HG03159 (cell line): ENCODE data around the gene TAS1R1.
A peak's percentile ranks its signal among the peaks of the same experiment; 100 is the strongest.

Source experiments
- ATAC-seq: cut with Tn5 transposase; IDR thresholded peaks from one replicate; pipeline ENCODE4 v1.9.1; 2021; ENCODE audit warnings: mild to moderate bottlenecking, moderate library complexity; ENCODE audit not compliant: unreplicated experiment

Gene TAS1R1

DNA sequence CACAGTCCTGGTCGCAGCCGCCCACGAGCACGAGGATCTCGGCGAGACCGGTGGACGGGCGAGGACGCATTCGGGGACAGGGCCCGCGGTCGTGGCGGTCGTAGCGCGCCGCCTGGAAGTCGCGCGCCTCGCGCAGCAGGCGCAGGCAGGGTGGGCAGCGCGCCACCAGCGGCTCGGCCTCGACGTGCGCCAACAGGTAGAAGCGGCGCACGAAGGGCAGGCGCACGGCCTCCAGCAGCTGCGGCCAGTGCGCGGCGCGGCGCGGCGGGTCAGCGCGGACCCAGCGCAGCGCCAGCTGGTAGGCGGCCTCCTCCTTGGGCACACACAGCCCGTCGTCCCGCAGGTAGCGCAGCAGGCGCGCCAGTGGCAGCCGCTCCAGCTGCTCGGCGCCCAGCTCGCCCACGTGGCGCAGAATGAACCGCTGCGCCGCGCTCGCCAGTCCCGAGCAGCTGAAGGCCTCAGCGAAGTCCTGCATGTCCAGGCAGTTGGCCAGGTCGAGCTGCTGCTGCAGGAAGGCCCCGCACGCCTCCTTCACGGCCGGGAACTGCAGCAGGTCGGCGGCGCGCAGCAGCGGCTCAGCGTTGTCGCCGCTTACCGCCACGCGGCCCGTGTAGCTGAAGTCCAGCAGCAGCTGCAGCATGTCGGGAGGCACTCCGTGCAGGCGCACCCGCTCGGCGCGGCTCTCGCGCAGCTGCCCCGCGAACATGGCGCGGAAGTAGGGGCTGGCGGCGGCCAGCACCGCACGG, 47.0 kb downstream of the TAS1R1 start:
- ATAC-seq = peak; percentile 35

DNA sequence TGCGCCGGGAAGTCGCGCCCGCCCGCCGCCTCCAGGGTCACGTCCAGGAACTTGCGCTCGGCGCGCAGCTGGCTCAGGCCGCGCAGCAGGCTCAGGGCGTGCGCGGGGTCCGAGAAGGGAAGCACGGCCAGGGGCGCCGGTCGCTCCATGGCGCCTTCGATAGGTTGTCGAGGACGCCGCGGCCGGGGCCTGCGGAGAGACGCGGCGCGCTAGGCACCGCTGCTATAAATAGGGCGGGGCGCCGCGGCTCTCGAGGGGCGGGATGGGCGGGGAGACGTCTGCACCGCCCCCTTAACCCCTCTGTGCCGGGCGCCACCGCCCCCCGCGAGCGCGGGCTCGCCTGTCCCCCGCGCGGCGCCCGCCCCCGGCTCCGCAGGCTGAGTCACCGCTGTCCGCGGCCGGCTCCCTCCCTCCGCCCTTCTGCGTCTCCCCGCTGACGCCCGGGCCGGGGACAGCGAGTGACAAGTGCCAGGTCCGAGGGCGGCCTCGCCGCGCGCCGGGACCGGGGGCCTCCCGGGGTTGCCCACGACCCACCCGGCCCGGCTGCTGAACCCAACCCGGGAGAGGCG, 47.6 kb downstream of the TAS1R1 start, which contains the start of gene KLHL21:
Gene KLHL21 (minus strand): TSS at position 201 of the 569 bp plus-strand sequence. CDS start 52 bp downstream, at position 149.
- ATAC-seq = peak; percentile 46

DNA sequence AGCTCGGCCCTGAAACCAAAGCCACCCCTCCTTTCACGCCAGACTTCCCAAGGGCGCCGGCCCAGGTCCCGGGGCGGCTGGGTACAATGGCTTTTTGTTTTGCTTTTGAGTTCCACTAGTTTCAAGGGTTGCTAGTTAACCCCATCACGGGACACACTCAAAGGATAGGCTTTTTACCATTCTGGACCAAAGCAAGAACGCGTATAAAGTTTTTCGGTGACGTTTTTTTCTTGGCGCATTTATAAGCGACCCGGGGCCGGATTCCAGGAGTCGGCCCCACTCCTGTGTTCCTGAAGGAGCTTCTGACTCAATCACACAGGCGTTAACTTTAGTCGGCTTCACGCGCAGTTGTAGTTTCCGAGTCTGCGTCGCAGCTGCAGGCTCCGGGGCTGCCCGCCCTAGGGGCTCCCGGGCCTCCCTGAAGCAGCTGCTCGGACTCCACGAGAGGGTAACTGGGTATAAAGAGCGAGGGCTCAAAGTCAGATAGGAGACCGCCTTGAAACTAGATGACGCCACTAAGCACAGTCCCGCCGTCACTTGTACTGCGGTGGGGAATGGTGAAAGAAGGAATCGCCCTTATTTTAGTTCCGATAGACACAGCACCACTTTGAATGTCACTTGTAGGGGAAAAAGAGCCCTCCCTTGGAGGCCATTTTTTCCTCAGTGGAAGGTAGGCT, 48.3 kb downstream of the TAS1R1 start:
- ATAC-seq = peak; percentile 32

DNA sequence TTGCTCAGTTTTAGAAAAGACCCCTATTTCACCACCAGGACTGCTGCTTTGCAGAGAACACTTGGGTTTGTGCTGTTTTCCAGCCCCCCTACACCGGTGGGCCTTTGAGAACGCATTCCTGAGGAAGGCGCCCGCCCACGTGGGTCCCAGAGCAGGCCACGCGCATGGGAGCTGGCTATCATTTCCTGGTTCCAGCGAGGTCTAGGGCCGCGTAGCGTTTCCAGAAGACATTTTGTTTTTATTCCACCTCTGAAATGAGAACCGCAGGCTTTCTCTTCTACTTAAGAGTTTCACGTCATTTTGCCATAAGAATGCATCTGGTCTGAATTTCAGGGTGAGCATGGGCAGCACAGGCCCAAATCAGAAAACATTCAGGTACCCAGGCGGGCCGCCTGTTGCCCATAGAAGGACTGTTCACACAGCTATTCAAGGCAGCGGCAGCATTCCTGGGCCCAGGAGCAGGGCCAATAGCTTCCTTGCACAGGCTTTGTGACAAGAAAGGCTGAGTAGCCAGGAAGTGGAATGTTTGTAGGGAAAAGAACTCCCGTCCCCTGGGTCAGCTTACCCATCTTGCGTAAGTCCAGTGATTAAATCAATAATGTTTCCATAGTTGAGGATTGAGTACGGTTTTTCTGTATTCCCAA, 48.9 kb downstream of the TAS1R1 start:
- no peak for ATAC-seq

DNA sequence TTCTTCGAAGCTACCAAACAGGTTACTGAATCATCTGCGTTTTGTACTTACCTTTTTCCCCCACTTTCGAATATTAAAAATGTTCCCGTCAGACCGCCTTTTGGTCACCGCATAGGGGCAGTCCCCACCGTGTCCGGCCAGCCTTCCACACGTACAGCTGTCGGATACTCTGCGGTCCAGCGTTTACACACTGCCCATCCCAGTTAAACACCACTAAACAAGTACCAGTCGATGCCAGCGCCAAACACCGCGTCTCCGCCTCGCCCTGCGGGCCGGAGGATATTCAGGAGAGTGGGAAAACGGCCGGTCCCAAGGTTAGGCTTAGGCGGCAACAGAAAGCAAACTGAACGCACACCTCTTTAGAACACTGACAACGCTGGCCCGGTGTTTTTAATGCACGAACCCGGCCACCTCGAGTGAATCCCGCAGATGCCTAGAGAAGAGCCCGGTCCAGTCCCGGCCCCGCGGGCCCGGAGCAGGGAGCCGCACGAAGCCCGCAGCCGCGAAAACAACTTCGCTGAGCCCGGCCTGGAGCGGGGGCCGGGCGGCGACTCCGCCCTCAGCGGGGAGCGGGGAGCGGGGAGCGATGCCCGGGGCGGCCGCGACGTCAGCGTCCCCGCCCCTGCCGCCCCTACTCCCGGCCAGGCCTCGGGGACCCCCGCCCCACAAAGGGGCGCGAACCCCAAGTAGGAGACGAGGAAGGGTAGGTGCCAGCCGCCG, 57.7 kb downstream of the TAS1R1 start:
- peak; percentile 23 for ATAC-seq

DNA sequence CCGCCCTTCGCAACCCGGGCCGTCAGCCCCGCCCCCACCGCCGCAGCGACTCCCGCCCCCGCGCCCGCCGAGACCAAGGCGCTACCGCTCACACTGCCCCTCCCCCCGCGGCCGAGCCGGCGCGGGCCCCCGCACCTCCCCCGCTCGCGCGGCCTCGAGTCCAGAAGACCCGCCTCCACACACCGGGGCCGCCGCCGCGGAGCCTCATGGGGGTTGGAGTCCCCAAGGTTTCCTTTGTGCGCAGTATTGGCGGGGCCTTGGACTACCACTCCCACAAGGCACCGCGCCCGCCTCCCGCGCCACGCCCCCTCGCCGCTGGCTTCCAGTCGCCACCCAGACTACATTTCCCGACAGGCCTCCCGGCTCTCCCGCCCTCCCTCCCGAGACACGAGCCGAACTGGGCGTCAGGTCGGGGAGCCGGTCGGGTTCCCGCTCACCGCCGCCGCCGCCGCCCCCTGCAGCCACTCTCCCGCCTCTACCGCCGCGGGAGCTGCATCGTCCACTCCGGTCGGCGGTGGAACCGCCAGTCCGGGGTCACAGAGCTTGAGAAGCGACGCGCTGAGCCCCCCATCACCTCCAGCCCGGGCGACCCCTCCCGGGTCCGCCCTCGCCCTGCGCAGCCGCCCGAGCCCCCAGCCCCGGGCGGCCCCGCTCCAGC, 58.4 kb downstream of the TAS1R1 start, which contains the start of gene PHF13:
Gene PHF13 (plus strand): TSS at position 371 of the 658 bp plus-strand sequence. CDS start 336 bp downstream, outside the sequence.
- peak; percentile 92 for ATAC-seq

DNA sequence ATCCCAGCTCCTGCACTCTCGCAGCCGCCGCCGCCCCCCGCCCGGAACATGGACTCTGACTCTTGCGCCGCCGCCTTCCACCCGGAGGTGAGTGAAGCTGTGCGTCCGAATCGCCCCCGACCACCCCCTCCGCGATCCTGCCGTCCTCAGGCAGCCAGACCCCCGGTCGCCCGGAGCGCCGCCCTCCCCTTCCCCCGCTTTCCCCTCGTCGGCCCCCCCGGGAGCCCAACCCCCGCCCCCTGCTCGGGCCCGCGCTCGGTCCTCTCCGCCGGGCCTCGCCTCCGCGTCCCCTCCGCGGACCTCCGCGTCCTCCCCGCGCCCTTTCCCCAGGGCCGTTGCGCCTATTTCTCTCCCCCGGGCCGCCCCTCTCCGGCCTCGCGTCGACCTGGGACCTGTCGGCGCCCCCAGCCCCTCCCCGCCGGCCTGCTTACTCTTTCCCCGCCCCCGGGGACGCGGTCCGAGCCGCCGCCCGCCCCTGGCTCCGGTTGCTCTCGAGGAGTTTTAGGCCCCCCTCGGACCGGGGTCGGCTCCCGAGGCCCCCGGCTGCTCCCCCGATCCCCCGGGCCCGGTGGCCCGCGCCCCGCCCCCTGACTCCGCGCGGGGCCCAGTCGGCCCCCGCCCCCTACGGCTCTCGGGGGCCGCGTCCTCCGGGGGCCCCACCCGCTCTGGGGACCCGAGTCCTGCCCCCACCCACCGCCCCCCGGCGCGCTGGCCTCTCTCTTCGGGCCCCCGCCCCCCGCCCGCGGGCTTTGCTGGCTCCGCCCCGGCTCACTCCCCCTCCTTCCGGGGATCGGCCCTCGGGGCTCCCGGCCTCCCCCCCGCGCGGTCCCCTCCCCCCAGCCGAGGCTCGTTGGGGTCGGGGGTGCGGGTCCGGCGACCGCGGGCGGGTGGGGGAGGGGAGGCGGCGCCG, 59.2 kb downstream of the TAS1R1 start:
- ATAC-seq = no peak

DNA sequence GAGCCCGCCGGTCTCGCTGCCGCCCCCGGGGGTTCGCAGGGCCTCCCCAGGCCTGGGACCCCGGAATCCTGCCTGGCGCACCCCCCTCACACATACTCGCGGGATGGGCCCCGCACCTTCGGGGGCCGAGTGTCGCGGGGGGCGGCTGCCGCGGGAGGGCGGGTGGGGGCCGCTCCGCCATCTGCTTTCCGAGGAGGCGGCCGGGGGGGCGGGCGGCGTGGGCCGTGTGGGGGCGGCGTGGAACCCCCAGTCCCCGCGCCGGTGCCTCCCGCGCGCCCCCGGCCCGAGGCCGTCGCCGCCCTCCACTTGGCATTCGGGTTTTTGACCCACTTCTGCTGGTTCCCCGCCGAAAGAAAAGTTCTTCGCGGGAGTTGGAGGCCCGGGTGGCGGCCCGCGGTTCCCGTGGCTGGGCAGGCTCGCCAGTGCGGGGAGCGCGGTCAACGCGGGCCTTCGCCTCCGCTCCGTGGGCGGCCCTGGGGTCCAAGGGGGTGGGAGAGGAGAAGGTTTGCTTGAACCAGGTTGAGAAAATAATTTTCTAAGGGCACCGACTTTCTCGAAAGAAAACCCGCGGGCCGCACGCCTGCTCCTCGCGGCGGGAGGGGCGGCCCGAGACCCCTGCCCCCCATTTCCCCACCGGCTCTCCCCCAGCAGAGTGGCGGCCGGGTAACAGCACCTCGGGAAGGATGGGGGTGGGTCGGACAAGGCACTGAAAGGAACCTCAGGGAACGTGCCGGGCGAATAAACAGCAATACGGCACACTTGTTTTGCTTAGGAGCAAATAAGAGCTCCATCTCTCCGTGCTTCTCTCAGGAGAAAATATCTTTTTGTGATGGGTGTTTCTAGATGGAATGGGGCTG, 60.0 kb downstream of the TAS1R1 start:
- no peak for ATAC-seq

DNA sequence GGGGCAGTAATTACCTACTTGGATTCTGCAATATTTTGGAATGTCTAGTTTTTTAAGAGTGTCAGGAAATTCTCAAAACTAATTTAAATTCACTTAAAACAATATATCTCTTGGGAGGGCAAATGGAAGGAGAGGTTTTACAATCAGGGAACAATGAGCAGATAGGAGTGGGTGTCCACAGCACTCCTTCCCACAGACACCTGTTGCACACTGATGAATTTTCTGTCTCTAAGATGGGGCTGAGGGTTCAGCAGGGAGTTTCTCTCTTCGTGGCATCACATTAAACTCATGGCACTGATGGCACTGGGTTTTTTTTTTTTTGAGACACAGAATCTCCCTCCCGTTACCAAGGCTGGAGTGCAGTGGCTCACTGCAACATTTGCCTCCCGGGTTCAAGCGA, 63.9 kb downstream of the TAS1R1 start:
- ATAC-seq = no peak

DNA sequence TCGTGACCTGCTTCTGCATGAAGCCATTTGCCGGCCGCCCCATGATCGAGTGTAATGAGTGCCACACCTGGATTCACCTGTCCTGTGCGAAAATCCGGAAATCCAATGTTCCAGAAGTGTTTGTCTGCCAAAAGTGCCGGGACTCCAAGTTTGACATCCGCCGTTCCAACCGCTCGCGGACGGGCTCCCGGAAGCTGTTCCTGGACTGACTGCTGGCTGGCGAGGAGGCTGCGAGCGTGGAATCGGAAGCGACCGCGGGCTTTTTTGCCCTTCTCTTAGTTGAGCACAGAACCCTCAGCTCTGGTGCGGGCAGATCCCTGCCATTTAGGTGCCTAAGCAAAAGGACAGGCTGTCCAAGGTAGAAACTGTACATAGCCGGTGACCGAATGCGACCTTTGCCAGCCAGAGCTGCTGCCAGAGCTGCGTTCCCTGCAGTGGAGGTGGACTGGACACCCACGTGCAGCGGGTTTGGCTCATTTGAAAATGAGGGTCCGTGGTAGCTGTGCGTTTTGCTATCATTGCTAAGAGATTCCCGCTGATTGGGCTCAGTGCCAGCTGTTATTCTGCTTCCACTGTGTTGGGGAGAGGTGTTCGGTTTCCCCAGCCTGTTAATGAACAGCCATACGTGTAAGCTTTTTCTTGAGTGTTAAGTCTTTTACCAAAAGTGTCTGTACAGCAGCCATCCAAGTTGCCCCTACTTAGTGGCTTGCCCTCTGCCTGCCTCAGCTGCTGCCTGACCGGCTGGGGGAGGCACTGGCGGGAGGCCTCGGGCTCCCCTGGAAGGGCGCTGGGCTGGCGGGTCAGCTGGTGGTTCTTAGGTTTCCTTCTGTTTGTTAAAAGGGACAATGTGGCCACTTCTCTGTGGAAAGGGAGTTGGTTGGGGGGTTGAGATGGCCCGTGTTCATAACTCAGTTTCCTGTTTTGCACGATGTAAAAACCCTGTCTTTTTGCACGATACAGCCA, 66.6 kb downstream of the TAS1R1 start:
- no peak for ATAC-seq

DNA sequence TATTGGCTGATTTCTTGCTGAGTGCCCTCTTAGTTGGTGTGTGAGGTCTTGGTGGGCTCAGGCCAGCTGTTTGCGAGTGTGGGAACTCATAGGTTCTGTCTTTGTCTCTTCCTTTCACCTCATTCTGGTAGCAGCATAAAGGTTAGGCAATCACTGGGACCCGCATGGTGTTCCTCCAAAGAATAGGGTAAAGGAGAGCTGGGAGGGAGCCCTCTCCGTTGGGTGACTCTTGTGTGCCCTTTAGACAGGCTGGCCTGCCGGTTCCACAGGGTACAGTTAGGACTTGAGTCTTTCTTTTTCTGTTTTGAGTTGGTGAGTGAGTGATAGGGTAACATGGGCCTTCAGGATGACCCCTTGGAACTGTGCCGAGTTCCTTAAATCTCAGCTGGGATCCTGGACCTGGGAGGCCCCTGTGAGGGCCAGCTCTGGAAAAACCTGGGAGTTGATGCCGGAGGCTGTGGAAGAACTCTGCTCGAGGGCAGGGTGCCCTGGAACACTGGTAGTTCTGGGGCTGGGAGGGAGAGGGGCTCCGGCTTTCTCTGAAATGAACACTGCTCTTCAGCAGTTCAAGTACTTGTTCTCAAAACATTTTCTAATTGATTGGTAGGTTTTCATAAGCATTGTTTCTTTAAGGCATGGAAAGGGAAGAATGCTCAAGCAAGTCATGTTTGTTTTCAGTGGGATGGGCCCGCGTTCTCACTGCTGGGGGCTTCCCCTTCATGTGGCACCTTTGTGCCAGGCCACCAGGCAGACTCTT, 67.5 kb downstream of the TAS1R1 start:
- no peak for ATAC-seq

DNA sequence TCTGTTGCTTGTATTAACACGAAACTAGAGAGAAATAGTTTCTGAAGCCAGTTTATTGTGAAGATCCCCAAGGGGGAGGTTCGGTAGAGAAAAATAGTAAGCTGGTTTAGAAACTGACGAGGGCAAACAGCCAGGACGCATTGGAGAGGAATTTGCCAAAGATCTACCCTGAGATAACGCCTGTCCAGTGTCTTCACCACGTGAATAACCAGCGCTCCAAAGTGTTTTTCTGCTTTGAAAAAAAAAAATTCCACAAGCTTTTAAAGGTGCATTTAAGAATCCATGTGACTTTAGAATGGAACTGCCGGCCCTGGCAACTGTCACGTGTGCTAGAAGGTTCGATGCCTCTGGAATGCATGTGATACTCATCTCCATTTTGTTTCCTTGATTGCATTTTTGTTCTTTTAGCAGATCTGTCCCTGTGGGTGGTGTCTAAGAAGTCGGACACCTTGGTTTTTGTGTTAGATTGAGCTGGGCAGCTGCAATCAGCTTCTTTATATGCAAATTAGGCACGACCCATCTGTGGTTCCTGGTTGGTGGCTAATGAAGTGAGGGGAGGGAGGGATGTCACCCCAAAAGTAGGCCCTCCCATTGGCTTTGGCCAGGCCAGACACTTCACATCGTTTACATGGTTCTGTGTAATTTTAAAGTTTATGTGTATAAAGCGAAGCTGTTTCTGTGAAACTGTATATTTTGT, 68.3 kb downstream of the TAS1R1 start:
- no peak for ATAC-seq

DNA sequence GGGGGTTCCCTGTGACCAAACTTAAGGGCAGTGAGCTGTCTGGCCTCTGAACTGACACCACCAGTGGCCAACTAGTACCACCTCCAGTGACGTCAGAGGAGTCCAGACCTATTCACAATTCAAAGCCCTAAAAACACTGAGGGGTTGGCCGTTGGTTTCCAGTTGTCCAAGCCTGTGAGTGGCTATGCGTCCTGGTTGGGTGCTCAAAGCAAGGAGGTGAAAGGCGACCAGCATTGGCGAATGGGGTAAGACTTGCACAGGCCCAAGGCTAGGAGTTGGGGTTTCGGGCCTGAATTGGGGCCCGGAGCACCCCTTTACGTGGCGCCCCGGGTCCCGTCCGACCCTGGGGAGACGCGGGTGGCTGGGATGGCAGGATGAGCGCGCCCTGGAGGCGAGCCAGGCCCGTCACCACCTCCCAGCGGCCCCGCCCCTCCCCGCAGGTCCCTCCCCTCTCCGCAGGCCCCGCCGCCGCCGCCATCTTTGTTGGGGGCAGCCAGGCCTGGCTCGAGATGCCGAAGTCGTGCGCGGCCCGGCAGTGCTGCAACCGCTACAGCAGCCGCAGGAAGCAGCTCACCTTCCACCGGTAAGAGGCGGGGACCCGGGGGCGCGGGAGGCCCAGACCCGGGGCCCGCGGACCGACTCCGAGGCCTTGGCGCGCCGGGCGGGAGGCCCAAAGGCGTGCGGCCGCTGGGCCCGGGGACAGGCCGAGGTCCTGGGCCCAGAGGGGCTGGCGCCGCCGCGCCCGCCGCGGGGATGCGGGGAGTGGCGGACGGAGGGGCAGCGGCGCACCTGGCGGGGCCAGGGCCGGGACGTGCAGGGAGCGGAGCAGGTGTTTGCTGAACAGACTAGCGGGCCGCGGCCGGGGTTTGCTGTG, 69.8 kb downstream of the TAS1R1 start, which contains the start of gene THAP3:
Gene THAP3 (plus strand): TSS at position 159 of the 874 bp plus-strand sequence. CDS start 351 bp downstream, at position 510.
- peak; percentile 82 for ATAC-seq

DNA sequence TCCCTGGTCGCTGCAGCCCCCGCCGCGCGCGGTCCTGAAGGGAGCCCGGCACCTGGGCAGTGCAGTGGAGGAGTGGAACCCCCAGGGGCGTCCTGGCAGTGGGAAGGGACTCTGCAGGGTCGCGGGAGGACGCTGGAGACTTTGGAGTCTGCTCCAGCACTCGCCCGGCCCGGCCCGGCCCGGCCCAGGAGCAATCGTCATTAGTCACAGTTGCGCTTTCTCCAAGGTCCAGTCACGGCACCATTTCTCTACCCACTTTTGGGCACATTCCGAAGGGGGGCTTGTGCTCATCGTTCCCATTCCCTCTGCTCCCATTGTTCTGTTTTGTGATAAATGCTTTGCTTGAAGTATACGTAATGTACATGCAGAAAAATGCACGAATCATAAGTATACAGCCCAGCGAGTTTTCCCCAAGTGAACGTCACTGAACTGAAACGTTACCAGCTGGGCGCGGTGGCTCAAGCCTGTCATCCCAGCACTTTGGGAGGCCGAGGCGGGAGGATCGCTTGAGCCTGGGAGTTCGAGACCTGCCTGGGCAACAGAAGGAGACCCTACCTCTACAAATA, 70.6 kb downstream of the TAS1R1 start:
- peak; percentile 35 for ATAC-seq
